ENCODE measurements around the gene ABHD2. TPM values are rescaled to one million over a fixed set of nuclear protein-coding genes. Genes with fewer than 3 reads are reported as not detected.

The ABHD2 gene
- total and polyA plus RNA-seq, 9 of the 15 experiments (the other 6 are each of a cell fraction or from before 2014, with no cell fraction given) = 16.9 to 99.8 (median 47.5) TPM

DNA sequence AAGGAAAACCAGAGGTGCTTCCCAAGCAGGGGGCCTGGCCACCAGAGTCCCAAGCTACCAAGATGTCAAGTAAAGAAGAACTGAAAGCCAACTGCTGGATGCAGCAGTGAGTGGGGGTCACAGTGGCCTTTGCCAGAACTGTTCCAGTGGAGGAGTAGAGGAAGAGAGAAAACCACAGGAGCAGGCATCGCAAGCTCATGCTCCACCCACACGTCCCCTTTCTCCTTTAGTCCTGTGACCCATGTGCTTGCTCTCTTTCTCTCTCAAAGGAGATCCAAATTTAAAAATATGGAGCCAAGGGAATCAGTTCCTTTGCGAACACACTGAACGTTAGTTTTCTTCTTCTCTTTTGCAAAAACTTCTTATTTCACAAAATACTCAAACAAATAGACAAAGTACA is 12.4 kb upstream of the ABHD2 start (continued):
- TF ChIP-seq, protein P1, sequence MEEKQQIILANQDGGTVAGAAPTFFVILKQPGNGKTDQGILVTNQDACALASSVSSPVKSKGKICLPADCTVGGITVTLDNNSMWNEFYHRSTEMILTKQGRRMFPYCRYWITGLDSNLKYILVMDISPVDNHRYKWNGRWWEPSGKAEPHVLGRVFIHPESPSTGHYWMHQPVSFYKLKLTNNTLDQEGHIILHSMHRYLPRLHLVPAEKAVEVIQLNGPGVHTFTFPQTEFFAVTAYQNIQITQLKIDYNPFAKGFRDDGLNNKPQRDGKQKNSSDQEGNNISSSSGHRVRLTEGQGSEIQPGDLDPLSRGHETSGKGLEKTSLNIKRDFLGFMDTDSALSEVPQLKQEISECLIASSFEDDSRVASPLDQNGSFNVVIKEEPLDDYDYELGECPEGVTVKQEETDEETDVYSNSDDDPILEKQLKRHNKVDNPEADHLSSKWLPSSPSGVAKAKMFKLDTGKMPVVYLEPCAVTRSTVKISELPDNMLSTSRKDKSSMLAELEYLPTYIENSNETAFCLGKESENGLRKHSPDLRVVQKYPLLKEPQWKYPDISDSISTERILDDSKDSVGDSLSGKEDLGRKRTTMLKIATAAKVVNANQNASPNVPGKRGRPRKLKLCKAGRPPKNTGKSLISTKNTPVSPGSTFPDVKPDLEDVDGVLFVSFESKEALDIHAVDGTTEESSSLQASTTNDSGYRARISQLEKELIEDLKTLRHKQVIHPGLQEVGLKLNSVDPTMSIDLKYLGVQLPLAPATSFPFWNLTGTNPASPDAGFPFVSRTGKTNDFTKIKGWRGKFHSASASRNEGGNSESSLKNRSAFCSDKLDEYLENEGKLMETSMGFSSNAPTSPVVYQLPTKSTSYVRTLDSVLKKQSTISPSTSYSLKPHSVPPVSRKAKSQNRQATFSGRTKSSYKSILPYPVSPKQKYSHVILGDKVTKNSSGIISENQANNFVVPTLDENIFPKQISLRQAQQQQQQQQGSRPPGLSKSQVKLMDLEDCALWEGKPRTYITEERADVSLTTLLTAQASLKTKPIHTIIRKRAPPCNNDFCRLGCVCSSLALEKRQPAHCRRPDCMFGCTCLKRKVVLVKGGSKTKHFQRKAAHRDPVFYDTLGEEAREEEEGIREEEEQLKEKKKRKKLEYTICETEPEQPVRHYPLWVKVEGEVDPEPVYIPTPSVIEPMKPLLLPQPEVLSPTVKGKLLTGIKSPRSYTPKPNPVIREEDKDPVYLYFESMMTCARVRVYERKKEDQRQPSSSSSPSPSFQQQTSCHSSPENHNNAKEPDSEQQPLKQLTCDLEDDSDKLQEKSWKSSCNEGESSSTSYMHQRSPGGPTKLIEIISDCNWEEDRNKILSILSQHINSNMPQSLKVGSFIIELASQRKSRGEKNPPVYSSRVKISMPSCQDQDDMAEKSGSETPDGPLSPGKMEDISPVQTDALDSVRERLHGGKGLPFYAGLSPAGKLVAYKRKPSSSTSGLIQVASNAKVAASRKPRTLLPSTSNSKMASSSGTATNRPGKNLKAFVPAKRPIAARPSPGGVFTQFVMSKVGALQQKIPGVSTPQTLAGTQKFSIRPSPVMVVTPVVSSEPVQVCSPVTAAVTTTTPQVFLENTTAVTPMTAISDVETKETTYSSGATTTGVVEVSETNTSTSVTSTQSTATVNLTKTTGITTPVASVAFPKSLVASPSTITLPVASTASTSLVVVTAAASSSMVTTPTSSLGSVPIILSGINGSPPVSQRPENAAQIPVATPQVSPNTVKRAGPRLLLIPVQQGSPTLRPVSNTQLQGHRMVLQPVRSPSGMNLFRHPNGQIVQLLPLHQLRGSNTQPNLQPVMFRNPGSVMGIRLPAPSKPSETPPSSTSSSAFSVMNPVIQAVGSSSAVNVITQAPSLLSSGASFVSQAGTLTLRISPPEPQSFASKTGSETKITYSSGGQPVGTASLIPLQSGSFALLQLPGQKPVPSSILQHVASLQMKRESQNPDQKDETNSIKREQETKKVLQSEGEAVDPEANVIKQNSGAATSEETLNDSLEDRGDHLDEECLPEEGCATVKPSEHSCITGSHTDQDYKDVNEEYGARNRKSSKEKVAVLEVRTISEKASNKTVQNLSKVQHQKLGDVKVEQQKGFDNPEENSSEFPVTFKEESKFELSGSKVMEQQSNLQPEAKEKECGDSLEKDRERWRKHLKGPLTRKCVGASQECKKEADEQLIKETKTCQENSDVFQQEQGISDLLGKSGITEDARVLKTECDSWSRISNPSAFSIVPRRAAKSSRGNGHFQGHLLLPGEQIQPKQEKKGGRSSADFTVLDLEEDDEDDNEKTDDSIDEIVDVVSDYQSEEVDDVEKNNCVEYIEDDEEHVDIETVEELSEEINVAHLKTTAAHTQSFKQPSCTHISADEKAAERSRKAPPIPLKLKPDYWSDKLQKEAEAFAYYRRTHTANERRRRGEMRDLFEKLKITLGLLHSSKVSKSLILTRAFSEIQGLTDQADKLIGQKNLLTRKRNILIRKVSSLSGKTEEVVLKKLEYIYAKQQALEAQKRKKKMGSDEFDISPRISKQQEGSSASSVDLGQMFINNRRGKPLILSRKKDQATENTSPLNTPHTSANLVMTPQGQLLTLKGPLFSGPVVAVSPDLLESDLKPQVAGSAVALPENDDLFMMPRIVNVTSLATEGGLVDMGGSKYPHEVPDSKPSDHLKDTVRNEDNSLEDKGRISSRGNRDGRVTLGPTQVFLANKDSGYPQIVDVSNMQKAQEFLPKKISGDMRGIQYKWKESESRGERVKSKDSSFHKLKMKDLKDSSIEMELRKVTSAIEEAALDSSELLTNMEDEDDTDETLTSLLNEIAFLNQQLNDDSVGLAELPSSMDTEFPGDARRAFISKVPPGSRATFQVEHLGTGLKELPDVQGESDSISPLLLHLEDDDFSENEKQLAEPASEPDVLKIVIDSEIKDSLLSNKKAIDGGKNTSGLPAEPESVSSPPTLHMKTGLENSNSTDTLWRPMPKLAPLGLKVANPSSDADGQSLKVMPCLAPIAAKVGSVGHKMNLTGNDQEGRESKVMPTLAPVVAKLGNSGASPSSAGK (IDR thresholded peaks at IDR 0.05) = no peak; the same call in 1 of the 2 replicates
- TF ChIP-seq PRPF4 (IDR thresholded peaks at IDR 0.05; ENCODE audit: insufficient read depth, low read depth, low read length, poor library complexity, severe bottlenecking) (no peak), HCFC1 (IDR thresholded peaks at IDR 0.05; ENCODE audit: low read depth, low read length) (no peak), POLR2A (conservative IDR thresholded peaks at IDR 0.05) (no peak)
- TF ChIP-seq, protein P2, sequence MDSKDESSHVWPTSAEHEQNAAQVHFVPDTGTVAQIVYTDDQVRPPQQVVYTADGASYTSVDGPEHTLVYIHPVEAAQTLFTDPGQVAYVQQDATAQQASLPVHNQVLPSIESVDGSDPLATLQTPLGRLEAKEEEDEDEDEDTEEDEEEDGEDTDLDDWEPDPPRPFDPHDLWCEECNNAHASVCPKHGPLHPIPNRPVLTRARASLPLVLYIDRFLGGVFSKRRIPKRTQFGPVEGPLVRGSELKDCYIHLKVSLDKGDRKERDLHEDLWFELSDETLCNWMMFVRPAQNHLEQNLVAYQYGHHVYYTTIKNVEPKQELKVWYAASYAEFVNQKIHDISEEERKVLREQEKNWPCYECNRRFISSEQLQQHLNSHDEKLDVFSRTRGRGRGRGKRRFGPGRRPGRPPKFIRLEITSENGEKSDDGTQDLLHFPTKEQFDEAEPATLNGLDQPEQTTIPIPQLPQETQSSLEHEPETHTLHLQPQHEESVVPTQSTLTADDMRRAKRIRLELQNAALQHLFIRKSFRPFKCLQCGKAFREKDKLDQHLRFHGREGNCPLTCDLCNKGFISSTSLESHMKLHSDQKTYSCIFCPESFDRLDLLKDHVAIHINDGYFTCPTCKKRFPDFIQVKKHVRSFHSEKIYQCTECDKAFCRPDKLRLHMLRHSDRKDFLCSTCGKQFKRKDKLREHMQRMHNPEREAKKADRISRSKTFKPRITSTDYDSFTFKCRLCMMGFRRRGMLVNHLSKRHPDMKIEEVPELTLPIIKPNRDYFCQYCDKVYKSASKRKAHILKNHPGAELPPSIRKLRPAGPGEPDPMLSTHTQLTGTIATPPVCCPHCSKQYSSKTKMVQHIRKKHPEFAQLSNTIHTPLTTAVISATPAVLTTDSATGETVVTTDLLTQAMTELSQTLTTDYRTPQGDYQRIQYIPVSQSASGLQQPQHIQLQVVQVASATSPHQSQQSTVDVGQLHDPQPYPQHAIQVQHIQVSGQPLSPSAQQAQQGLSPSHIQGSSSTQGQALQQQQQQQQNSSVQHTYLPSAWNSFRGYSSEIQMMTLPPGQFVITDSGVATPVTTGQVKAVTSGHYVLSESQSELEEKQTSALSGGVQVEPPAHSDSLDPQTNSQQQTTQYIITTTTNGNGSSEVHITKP (IDR thresholded peaks at IDR 0.05; ENCODE audit: partially characterized antibody) = peak; percentile 7
- TF ChIP-seq, protein P3, sequence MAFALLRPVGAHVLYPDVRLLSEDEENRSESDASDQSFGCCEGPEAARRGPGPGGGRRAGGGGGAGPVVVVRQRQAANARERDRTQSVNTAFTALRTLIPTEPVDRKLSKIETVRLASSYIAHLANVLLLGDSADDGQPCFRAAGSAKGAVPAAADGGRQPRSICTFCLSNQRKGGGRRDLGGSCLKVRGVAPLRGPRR (CRISPR knock-in tag; IDR thresholded peaks at IDR 0.05) = no peak
- TF ChIP-seq, protein P4, sequence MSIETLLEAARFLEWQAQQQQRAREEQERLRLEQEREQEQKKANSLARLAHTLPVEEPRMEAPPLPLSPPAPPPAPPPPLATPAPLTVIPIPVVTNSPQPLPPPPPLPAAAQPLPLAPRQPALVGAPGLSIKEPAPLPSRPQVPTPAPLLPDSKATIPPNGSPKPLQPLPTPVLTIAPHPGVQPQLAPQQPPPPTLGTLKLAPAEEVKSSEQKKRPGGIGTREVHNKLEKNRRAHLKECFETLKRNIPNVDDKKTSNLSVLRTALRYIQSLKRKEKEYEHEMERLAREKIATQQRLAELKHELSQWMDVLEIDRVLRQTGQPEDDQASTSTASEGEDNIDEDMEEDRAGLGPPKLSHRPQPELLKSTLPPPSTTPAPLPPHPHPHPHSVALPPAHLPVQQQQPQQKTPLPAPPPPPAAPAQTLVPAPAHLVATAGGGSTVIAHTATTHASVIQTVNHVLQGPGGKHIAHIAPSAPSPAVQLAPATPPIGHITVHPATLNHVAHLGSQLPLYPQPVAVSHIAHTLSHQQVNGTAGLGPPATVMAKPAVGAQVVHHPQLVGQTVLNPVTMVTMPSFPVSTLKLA (conservative IDR thresholded peaks at IDR 0.05) = 0 out of 4 replicates have a peak, but pooled peaks of 1 of the 2 experiments have one; percentile 18
- TF ChIP-seq, protein P5, sequence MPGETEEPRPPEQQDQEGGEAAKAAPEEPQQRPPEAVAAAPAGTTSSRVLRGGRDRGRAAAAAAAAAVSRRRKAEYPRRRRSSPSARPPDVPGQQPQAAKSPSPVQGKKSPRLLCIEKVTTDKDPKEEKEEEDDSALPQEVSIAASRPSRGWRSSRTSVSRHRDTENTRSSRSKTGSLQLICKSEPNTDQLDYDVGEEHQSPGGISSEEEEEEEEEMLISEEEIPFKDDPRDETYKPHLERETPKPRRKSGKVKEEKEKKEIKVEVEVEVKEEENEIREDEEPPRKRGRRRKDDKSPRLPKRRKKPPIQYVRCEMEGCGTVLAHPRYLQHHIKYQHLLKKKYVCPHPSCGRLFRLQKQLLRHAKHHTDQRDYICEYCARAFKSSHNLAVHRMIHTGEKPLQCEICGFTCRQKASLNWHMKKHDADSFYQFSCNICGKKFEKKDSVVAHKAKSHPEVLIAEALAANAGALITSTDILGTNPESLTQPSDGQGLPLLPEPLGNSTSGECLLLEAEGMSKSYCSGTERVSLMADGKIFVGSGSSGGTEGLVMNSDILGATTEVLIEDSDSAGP (CRISPR knock-in tag; IDR thresholded peaks at IDR 0.05) = no peak
